NOMO-1 treated with dmso at 0.1 percent for 144 hours (cell line): Measurements from ENCODE around the gene FLNB.

ENCODE experiments used
- DNase-seq: peaks from one replicate; lab custom pipeline; 2025; ENCODE audit not compliant: unreplicated experiment; lab: John Stamatoyannopoulos, UW

FLNB gene

DNA sequence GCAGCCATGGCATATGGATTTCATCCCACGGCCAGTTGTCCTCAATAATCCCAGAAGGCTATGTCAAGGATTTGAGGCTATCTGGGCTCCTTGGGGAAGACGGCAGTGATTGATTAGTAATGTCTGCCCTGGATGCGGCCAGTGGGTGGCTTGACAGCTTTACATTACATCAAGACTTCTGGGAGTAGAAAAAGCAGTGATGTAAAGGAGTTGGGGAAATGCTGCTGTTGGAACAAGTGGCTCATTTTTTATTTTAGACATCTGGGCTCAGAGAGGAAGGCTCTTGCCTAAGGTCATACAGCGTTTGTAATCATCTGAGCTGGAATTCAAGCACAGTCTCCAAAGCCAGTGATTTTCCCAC is 94.1 kb downstream of the FLNB start:
- DNase-seq = no peak

DNA sequence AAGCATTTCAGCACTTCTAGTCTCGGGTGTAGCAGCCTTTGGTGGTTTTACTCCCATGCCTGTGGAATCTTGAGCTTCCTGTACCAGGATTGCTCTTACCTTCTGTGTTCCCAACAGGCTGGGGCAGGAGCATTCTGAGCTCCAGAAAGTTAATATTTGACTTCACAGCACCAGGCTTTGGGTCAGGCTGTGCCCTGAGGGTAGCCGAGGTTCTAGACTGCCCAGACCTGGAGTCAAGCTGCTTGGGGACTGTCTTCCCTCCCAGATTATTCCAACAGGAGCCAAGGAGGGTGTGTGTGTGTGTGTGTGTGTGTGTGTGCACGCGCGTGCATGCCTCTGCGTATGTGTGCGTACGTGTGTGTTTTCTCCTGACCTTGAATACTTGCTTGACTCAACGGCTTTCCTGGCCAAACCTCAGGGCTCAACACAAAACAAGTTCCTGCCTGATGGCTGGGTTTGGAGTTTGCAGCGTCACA is 94.8 kb downstream of the FLNB start:
- DNase-seq = no peak

DNA sequence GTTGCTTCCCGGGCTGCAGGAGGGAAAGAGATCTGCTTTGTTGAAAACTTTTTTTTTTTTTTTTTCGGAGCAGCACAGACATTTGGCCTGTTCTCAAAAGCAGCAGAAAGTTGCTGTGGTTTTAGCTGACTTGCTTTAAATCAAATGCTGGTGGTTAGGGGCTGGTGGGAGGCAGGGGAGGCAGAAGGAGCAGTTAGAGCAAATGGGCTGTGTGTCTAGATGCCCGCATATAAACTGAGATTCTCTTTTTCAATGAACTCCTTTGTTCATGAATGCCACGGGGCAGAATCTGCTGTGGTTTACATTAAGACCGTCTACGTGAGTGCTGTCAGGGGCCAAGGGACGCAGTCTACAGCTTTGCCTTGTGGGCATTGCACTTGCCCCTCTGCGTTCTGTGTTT is 95.9 kb downstream of the FLNB start:
- no peak for DNase-seq

DNA sequence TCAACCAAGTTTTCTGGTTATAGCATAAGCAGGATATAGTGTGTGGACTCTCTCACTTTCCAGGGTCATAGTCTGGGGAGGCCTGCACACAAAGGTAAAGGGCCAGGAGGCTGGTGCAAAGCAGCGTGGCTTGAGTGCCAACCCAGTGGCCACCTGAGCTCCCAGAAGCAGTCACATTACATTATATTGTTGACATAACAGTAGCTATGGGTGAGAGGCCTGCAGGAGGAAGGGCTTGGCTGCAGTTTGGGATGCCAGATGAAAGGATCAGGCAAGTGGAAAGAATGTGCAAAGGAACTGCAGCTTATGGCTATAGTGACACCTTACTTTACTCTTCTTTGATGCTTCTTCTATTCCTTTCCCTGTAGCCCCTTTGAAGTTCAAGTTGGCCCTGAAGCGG is 96.5 kb downstream of the FLNB start:
- no peak for DNase-seq

DNA sequence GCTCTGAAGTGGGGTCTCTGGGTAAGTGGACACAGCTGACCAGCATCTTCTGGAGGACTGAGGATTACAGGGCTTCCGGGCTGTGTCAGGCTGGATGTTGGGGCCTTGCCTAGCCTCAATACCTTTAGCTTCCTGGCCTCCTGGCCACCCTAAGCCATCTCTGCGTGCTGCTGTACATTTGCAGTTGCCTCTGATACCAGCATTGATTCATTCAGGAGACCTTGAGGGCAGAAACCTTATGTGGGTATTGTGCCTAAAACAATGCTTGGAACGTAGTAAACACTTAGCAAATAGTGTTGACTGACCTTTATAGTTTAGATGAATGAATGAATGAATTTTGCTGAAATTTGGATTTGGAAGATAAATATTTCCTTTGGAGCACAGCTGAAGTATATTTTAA is 97.0 kb downstream of the FLNB start:
- DNase-seq = no peak

DNA sequence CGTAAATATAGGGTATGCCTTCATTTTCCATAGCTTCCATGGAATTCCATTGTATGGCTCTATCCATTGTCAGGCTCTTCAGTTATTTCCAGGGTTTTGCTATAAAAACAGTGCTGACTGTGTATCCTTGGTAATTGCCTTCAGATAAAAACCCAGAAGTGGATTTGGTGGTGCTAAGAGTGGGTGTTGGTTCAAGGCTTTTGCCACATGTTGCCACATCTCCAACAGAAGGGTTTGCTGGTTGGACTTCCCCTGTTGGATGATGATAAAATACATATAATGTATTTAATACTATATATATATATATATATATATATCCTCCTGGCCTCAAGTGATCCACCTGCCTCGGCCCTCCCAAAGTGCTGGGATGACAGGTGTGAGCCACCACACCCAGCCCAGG is 97.8 kb downstream of the FLNB start:
- DNase-seq = no peak

DNA sequence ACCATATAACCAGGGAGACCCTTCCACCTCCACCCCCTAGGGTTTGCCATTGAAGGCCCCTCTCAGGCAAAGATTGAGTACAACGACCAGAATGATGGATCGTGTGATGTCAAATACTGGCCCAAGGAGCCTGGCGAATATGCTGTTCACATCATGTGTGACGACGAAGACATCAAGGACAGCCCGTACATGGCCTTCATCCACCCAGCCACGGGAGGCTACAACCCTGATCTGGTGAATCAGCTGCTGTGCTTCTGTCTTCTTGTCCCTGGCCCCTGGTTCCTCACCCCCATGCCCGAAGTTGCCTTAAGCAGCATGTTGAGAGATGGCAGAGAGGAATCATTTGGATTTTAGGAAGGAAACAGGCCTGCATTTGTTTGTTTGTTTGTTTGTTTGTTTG is 98.4 kb downstream of the FLNB start:
- DNase-seq = no peak

DNA sequence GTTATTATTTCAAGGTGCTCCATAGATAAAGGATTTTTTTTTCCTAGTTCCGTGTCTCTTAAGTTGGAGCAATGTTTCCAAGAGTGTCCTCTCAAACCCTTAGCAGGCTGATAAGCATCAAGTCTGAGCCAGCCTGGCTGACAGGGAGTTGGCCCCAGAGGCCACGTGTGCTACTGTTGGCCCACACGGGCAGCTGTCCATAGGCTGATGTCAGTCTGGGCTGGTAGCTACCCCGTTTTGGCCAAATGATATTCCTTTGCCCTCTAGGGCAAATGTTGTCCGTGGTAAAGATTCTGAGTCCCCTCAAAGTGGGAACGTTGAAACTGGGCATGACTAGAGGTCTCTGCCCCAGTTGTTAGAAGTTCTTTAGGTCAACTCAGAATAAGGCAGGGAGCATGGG is 99.4 kb downstream of the FLNB start:
- no peak for DNase-seq

DNA sequence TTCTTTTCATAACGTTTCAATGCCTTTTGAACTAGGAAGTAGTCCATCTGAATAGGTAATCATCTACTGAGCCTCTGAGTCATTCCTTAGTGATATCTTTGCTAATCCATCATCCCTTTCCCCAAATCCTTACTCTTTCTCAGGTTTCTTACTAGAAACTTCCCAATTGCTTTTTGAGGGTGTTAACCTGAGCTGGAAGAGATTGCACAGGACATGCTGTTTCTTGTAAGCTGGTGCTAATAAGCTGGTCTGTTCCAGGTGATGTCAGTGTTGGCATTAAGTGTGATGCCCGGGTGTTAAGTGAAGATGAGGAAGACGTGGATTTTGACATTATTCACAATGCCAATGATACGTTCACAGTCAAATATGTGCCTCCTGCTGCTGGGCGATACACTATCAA is 101.5 kb downstream of the FLNB start:
- DNase-seq = no peak

DNA sequence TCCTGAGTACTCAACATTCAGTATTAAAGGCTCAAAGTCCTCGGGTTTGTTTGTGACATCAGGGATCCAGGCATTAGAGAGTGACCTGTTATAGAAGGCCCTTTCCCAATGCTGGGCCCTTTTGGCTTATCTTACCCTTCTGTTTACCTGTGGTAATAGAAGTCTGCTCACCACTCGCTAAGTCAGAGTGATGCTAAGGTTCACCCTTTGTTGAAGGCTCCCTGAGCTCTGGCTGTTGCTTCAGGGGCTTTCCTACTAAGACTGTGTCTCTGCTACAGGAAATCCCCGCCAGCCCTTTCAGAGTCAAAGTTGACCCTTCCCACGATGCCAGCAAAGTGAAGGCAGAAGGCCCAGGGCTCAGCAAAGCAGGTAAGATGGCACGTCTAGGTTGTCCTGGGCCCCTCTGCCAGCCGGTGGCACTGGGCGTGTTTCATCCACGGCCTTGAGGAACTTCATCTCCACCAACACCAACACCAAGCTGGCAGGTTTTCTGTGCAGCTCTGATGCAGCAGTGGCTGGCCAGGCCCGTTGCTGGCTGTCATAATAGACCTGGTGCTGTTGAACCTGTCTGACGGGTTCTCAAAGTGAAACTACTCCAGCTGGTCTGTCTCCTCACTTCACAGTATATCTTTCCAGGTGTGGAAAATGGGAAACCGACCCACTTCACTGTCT is 103.4 kb downstream of the FLNB start:
- DNase-seq = no peak

DNA sequence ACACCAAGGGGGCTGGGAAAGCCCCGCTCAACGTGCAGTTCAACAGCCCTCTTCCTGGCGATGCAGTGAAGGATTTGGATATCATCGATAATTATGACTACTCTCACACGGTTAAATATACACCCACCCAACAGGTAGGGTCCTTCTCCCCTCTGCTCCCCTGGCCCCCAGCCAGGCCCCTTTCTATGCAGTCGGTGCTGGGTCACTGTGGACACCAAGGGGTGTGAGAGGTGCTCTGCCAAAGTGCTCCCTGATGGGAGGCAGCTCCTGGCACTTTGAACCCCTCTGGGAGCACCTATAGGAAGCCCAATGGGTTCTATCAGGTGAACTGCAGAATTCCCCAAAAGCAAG is 103.9 kb downstream of the FLNB start:
- DNase-seq = no peak

DNA sequence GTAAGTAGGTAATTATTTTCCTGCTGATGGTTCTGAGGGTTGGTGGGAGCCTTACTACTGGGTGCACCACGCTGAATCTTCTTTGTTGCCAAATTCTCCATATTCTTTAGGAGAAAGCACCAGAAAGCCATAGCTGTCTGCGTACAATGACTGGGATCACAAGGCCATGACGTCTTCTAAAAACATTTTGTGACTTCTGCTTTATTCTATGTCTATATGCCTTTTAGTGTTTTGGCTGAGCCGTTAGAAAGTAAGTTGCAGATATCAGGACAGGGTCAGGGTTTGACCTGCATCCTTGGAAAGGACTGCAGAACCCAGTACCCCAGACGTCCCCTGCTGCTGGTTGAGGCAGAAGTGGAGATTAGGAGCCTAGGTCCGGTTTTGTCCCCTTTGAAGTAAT is 107.0 kb downstream of the FLNB start:
- no peak for DNase-seq

DNA sequence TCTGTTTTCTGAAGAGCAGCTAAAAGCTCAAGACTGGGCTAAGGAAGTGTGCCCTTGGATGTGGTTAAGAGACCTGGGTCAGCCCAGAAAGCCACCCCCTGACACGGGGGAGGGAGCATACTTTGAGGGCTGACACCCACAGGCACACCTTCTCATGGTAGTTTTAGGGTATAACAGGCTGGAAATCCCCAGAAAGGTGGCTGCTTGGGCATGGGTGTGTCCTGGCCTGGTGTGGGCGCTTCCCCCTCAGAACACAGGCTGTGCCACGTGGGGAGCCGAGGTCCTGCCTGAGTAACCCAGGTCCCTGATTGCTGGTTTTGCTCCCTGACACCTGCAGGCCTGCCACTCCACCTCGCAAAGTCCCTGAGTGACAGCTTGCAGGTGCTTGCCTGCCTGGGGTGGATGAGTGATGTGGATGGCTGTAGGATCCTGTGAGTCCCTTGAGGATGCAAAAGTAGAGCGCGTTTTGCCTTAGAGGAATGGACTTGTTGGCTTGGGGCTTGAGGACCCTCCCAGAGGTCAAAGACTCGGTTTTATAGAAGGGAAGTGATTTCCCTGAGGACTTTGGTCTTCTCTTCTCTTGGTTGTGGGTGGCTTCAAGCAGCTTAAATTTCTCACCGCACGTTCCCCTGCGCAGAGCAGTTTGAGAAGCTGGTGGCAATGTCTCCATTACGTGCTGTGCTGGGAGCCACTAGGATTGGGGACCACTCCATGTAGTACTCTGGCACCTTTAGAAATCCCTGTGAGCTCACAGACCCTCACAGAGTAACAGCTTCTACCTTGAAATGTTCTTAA is 108.1 kb downstream of the FLNB start:
- DNase-seq = no peak

DNA sequence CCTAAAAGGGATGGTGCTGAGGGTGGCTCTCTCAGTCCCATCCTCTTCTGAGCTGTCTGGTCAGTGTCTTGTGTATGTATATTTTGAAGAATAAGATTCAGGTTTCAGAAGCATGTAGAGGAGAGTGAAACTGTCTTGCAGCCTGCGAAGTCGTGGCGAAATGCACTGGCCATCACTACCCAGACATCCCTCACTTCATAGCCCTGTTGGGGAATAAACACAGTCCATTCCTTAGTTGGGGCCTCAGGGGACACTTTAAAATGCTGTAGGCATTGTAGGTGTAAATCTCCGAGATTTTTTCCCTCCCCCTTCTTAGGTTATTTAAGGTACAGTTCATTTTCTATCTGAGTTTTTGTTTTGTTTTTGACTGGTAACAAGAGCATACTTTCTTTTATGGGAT is 108.8 kb downstream of the FLNB start:
- no peak for DNase-seq

DNA sequence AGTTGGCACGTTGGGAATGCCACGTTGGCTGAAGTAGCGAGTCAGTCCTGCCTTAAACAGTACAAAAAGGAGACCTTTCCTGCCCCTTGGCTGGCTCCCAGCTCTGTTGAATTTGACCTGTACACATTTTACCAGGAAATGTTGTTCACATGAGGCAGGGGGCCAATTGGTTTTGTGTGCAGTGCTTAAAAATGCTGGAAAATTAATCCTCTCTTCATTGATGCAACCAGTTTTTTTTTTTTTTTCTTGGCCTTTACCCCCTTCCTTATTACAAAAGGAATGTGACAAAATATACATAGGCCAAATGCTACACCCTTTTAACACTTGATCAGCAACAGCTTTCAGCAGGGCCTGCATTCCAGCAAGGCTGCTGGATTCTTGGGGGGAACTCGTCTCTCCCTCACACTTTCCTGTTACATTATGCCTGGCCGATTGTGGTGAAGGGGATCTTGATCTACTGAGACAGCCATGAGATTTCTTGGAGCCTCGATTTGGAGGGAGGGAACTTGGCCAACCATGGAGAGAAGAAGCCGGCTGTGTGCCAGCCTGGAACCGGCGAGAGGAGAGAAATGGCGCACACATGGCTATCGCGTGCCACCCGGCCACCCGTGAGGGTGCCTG is 109.4 kb downstream of the FLNB start:
- DNase-seq = no peak

DNA sequence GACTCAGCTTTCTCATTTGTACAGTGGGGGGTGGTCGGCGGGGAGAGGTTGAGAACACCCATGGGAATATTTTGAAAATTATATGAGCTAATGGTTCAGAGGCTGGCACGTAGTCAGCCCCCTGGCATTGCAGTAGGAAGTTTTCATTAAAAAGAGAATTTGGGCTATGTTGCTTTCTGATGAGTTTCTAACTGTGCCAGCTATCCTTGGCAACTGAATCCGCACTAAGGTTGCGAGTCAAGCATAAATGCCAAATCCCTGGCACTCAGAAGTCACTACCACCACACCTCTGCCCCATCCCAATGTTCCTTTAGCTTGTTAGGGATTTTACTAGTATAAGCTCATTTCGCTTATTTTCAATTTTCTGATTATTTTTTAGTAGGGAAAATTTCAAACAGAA is 111.0 kb downstream of the FLNB start:
- no peak for DNase-seq

DNA sequence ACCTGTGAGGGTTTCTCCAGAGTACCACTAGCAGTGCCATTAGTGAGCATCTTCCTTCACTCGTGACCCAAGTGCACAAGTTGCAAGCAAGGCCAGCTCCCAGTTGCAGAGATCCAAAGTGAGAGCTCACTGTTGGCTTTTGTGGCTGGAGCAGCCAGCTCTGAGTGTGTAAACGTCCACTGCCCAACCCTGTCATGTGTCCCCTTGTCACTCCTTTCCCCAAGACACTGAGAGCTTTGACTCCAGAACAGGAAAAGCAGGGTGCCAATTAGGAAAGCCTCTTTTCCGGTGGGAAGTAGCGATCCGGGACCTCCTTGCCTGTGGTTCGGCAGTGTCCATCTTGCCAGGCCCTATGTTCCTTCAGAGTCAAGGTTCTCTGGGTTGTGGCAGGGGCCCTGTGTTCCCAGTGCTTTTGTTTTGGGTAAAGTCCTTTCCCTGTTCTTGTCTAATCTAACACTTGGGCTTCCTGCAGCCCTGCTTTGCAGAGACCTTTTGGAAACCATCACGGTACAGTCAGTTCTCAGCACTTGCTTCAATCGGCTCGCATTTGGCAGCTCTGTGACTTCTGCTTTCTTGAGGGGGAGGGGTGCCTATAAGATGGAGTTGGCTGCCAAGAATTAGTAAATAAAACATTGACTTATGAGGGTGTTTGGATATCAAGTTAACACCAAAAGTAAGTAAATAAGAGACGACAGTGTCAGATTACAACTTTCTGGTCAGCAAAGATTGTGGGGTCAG is 112.0 kb downstream of the FLNB start:
- DNase-seq = no peak

DNA sequence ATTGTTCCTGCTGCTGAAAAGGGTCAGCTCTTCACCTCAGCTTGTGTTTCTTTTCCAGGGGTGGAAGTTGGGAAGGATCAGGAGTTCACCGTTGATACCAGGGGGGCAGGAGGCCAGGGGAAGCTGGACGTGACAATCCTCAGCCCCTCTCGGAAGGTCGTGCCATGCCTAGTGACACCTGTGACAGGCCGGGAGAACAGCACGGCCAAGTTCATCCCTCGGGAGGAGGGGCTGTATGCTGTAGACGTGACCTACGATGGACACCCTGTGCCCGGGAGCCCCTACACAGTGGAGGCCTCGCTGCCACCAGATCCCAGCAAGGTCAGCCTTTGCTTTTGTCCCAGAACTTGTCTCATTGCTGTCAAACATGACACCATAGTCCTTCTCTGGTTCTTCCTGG is 113.0 kb downstream of the FLNB start:
- DNase-seq = no peak

DNA sequence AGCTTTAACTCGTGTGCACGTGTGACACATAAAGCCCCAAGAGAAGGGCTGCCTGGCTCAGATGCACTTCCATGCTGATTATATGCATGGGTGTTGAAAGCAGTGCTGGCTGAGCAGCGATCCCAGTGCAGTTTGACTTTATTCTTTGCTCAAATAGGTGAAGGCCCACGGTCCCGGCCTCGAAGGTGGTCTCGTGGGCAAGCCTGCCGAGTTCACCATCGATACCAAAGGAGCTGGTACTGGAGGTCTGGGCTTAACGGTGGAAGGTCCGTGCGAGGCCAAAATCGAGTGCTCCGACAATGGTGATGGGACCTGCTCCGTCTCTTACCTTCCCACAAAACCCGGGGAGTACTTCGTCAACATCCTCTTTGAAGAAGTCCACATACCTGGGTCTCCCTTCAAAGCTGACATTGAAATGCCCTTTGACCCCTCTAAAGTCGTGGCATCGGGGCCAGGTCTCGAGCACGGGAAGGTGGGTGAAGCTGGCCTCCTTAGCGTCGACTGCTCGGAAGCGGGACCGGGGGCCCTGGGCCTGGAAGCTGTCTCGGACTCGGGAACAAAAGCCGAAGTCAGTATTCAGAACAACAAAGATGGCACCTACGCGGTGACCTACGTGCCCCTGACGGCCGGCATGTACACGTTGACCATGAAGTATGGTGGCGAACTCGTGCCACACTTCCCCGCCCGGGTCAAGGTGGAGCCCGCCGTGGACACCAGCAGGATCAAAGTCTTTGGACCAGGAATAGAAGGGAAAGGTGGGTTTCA is 114.9 kb downstream of the FLNB start:
- no peak for DNase-seq

DNA sequence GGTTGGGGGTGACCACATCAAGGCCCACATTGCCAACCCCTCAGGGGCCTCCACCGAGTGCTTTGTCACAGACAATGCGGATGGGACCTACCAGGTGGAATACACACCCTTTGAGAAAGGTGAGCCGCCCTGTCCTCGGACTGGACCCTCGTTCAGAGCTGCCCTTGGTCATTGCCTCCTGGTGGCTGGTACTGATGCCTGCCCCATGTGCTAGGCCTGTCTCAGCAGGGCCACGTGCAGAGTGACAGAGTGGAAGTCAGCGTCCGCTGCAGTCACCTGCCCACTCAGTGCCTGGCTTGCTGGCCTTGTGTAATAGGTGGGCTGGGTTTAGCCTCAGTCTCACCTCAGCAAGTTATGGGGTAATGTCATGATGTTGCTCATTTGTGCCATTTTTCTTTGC is 116.2 kb downstream of the FLNB start:
- DNase-seq = no peak
